Activated naive CD4-positive, alpha-beta T cell treated with anti-CD3 and anti-CD28 coated beads for 36 hours (primary cell): Measurements from ENCODE around the gene LY6G6D. TPM values are rescaled to one million over a fixed set of nuclear protein-coding genes. Genes with fewer than 3 reads are reported as not detected.
A peak's percentile ranks its signal among the peaks of the same experiment; 100 is the strongest.
"Not testable (repeated sequence)": the region's sequence is repeated elsewhere in the genome, so short reads cannot be mapped to it uniquely, and the experiment has no call there.

ENCODE experiments used
- CTCF ChIA-PET: fragments of 350-600 bp; sonication (Branson Sonifier 250); formaldehyde crosslinking; loops from one replicate; lab custom pipeline; 2021; ENCODE audit warnings: antibody characterized with exemption; lab: Charles Lee
- DNase-seq: peaks from one replicate; pipeline ENCODE4 v3.0.0-alpha.2; 2020
- H3K27ac Mint-ChIP-seq: one replicate; pipeline ENCODE4 v1.8.0; 2021; ENCODE audit warnings: mild to moderate bottlenecking, mixed read lengths
- H3K27me3 Mint-ChIP-seq: one replicate; pipeline ENCODE4 v1.8.0; 2021; ENCODE audit warnings: low read depth, mixed read lengths
- H3K36me3 Mint-ChIP-seq: one replicate; pipeline ENCODE4 v1.8.0; 2021; ENCODE audit warnings: low read depth, mixed read lengths
- H3K4me1 Mint-ChIP-seq: one replicate; pipeline ENCODE4 v1.8.0; 2021; ENCODE audit warnings: low read depth, mixed read lengths
- H3K4me3 Mint-ChIP-seq: one replicate; pipeline ENCODE4 v1.8.0; 2021; ENCODE audit warnings: mild to moderate bottlenecking, moderate library complexity, mixed read lengths
- H3K9me3 Mint-ChIP-seq: one replicate; pipeline ENCODE4 v1.8.0; 2021; ENCODE audit warnings: mixed read lengths
- intact Hi-C: fragments of 100-400 bp; cut with micrococcal nuclease; formaldehyde crosslinking; loops from one replicate; pipeline ENCODE4 v1.15.1; 2023
- total RNA-seq, 2 experiments: library from RNA; stranded (reverse); gene quantifications; one replicate each; pipeline ENCODE4 v1.2.3, GENCODE V29; 2021

Gene LY6G6D
- total RNA-seq, 2 experiments from 2014 or later: not detected

DNA sequence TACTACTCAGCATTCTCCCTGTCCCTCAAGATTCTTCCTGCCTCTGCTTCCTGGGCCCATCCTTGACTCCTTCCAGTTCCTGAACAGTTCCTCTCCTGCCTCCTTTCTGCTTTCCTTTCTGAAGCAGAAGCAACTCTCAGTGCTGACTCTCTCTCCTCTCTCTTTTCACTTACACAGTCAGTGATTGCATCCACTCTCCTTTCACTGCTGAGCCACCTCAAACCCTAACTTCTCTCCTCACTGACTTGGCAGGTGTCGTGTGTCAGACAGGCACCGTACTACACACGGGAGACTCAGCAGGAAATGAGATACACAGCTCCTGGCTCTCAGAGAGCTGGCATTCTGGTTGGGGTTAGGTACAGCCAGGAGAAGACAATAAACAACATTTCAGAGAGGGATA lies 17.6 kb upstream of the LY6G6D start:
- Mint-ChIP-seq H3K4me3 (no peak overlapping the region), H3K9me3 (no peaks in the 10 kb centered on the region), H3K4me1 (peaks cover 25% of the 10 kb centered on the region), H3K36me3 (peaks cover 19% of the 10 kb centered on the region), H3K27me3 (no peaks in the 10 kb centered on the region), H3K27ac (peak overlapping the region; percentile 70)
- intact Hi-C loops: no loop called here
- DNase-seq: peak; percentile 32
- CTCF ChIA-PET: no interaction called here

- DNase-seq: no peak
- CTCF ChIA-PET: no interaction called here
- Mint-ChIP-seq H3K4me1 (peaks cover 28% of the 10 kb centered on the region), H3K4me3 (no peak overlapping the region), H3K36me3 (peaks cover 18% of the 10 kb centered on the region), H3K27me3 (no peaks in the 10 kb centered on the region), H3K27ac (no peak overlapping the region), H3K9me3 (no peaks in the 10 kb centered on the region)
- intact Hi-C loops: no loop called here
These were observed 14.3 kb upstream of the LY6G6D start for GRCh38 chr6:31700740-31701401.

DNA sequence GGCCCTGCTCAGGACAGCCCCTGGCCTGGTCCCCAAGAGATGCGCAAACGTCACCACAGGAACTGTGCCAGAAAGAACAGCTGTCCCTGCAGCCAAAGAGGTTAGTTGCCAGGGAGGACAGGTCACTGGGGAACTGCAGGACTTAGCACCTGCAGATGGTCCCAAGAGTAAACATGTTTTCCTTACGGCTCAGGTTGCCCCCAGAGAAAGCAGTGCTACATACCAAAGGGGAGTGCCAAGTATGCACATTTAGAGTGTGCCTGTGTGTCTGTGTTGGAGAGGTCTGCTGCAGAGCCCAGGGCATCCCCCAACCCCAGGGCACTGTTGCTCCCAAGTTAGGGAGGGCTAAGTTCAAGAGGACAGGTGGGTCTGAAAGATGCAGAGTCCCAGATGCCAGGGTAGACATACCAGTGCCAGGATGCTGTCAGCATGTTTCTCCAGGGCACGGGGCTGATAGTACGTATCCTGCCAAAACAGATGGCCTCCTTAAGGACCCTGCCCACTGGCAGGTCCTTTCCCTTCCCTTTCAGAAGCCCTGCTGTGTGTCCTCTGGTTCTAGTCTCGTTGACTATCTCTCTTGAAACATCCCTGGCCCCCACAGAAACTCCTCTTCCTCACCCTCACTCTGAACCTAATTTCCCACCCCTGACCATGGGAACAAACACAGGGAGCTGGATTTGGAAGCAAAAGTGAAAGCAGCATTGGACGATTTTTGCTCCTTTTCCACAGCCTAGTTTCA lies 13.3 kb upstream of the LY6G6D start:
- H3K36me3 Mint-ChIP-seq: peaks cover 13% of the 10 kb centered on the region
- CTCF ChIA-PET: no interaction called here
- peak; percentile 7 for DNase-seq
- H3K27ac Mint-ChIP-seq: peak overlapping the region; percentile 97
- no peaks in the 10 kb centered on the region for H3K27me3 Mint-ChIP-seq
- intact Hi-C loops: no loop called here
- peaks cover 28% of the 10 kb centered on the region for H3K4me1 Mint-ChIP-seq
- peak overlapping the region; percentile 99 for H3K4me3 Mint-ChIP-seq
- no peaks in the 10 kb centered on the region for H3K9me3 Mint-ChIP-seq

DNA sequence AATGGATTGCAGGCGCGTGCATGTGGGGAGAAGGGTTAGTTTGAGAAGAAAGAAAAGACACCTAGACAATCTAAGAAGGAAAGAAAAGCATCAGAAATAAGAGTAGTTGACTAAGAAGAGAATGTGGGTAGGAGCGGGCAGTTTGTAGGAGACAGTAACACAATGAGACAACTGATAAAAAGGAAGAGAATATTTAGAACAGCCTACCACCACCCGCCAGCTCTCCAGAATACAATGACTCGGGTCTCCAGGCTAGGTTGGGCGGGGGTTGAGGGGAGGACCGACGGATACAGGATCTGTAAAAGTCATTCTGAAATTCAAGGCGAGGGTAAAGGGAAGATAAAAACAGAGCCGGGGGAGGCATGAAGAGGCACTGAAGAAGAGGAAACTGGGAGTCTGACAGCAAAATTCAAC lies 12.7 kb upstream of the LY6G6D start:
- DNase-seq: peak; percentile 72
- intact Hi-C loops: no loop called here
- Mint-ChIP-seq H3K9me3 (no peaks in the 10 kb centered on the region), H3K4me1 (peaks cover 26% of the 10 kb centered on the region), H3K36me3 (peaks cover 10% of the 10 kb centered on the region), H3K27me3 (no peaks in the 10 kb centered on the region), H3K27ac (peak overlapping the region; percentile 97), H3K4me3 (peak overlapping the region; percentile 99)
- CTCF ChIA-PET: interaction anchor here (1.1 kb wide), 1 partner anchor 128 kb away, joined by 4 read pairs; no protein-coding TSS in a partner anchor

GRCh38 chr6:31702819-31703716 lies 12.1 kb upstream of the LY6G6D start, which contains the start of gene ABHD16A:
Gene ABHD16A, minus strand, starts transcription at chr6:31703324. Its CDS starts 43 bp downstream, at chr6:31703281.
- Mint-ChIP-seq H3K9me3 (no peaks in the 10 kb centered on the region), H3K4me1 (peaks cover 21% of the 10 kb centered on the region), H3K27me3 (no peaks in the 10 kb centered on the region), H3K27ac (peak within 1 kb of the TSS; percentile 97), H3K4me3 (peak within 1 kb of the TSS; percentile 99), H3K36me3 (peaks cover 5% of the 10 kb centered on the region)
- CTCF ChIA-PET: interaction anchor here (0.8 to 1.1 kb wide), 4 partner anchors 22 to 127 kb away, joined by 3 to 5 read pairs (median 4); partner anchors contain the start of gene LY6G5C
- DNase-seq: peak; percentile 99
- intact Hi-C loops: loop anchor here (1.0 kb wide), 9 partner anchors 35 to 475 kb away; partner anchors contain the start of genes ATF6B, BAG6, NFKBIL1 and PRRC2A

DNA sequence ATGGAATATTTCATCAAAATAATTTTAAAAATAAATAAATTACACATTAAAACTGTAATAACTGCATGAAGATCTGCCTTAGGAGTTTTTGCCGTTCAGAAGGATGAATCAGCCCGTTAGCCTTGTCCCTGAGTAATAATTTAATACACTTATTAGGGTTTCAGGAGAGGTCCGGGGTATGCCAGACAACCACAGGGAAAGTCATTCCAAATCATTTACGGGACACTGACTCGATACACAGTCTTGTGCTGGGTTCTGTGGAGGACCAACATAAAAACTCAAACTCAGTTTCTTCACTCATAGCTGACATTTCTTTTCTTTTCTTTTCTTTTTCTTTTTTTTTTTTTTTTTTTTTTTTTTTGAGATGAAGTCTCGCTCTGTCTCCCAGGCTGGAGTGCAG lies 9.2 kb upstream of the LY6G6D start:
- intact Hi-C loops: no loop called here
- no peak for DNase-seq
- H3K27me3 Mint-ChIP-seq: no peaks in the 10 kb centered on the region
- no peak overlapping the region for H3K27ac Mint-ChIP-seq
- H3K4me1 Mint-ChIP-seq: peaks cover 18% of the 10 kb centered on the region
- H3K4me3 Mint-ChIP-seq: no peak overlapping the region
- CTCF ChIA-PET: interaction anchor here (1.1 kb wide), 1 partner anchor 33 kb away, joined by 3 read pairs; no protein-coding TSS in a partner anchor
- peaks cover 5% of the 10 kb centered on the region for H3K36me3 Mint-ChIP-seq
- H3K9me3 Mint-ChIP-seq: no peaks in the 10 kb centered on the region

DNA sequence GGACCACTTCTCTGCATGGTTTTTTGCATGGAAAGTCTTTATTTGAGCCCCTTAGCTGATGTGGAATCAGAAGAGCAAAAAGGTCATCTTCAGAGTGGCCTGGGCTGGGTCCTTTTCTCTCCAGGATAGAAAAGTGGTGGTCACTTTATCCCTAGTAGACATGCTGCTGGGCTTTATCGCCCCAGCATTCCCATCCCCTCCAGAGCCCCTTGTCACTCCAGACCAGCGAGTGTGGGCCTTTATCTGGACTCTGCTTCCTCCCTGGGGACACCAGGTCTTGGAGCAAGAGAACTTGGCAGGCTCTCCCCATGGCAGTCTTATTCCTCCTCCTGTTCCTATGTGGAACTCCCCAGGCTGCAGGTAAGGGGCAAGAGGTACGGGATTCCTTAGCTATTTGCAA lies 8.5 kb upstream of the LY6G6D start, which contains the start of gene LY6G6F:
LY6G6F (plus strand) TSS at position 268 of the 400 bp plus-strand sequence; CDS start at position 309, 41 bp downstream.
- intact Hi-C loops: no loop called here
- no peak within 1 kb of the TSS for H3K4me3 Mint-ChIP-seq
- CTCF ChIA-PET: interaction anchor here (1.1 kb wide), 1 partner anchor 32 kb away, joined by 3 read pairs; no protein-coding TSS in a partner anchor
- peaks cover 16% of the 10 kb centered on the region for H3K4me1 Mint-ChIP-seq
- H3K9me3 Mint-ChIP-seq: no peaks in the 10 kb centered on the region
- no peaks in the 10 kb centered on the region for H3K27me3 Mint-ChIP-seq
- DNase-seq: no peak
- no peak within 1 kb of the TSS for H3K27ac Mint-ChIP-seq
- peaks cover 5% of the 10 kb centered on the region for H3K36me3 Mint-ChIP-seq

DNA sequence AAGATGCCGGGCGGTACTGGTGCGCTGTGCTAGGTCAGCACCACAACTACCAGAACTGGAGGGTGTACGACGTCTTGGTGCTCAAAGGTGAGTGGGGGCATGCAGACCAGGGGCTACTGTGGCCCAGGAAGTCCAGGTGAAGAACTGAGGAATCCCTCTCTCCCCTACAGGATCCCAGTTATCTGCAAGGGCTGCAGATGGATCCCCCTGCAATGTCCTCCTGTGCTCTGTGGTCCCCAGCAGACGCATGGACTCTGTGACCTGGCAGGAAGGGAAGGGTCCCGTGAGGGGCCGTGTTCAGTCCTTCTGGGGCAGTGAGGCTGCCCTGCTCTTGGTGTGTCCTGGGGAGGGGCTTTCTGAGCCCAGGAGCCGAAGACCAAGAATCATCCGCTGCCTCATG lies 7.4 kb upstream of the LY6G6D start:
- H3K4me3 Mint-ChIP-seq: no peak overlapping the region
- no peak overlapping the region for H3K27ac Mint-ChIP-seq
- no peaks in the 10 kb centered on the region for H3K9me3 Mint-ChIP-seq
- CTCF ChIA-PET: no interaction called here
- no peak for DNase-seq
- H3K36me3 Mint-ChIP-seq: no peaks in the 10 kb centered on the region
- no peaks in the 10 kb centered on the region for H3K27me3 Mint-ChIP-seq
- peaks cover 8% of the 10 kb centered on the region for H3K4me1 Mint-ChIP-seq
- intact Hi-C loops: no loop called here

DNA sequence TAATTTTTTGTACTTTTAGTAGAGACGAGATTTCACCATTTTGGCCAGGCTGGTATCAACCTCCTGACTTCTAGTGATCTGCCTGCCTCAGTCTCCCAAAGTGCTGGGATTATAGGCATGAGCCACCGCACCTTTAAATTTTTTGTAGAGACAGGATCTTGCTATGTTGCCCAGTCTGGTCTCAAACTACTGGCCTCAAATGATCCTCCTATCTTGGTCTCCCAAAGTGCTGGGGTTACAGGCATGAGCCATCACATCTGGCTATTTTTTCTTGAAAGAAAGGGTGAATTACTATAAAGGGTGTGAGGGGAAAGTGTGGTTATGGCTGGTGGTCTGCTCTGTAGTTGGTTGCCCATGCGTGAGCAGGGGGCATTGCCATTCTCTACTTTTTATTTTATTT lies 6.9 kb upstream of the LY6G6D start:
- DNase-seq: no peak
- Mint-ChIP-seq H3K4me3 (no peak overlapping the region), H3K27me3 (no peaks in the 10 kb centered on the region), H3K9me3 (no peaks in the 10 kb centered on the region), H3K4me1 (peaks cover 8% of the 10 kb centered on the region), H3K27ac (no peak overlapping the region), H3K36me3 (no peaks in the 10 kb centered on the region)
- CTCF ChIA-PET: no interaction called here
- intact Hi-C loops: no loop called here

- H3K9me3 Mint-ChIP-seq, H3K27ac Mint-ChIP-seq, H3K4me1 Mint-ChIP-seq, H3K4me3 Mint-ChIP-seq, DNase-seq, H3K27me3 Mint-ChIP-seq, intact Hi-C loops, H3K36me3 Mint-ChIP-seq: not testable (repeated sequence)
- CTCF ChIA-PET: interaction anchor here (0.6 kb wide), 1 partner anchor 243 kb away, joined by 3 read pairs; no protein-coding TSS in a partner anchor
These were observed 6.0 kb upstream of the LY6G6D start for GRCh38 chr6:31709157-31709556.

DNA sequence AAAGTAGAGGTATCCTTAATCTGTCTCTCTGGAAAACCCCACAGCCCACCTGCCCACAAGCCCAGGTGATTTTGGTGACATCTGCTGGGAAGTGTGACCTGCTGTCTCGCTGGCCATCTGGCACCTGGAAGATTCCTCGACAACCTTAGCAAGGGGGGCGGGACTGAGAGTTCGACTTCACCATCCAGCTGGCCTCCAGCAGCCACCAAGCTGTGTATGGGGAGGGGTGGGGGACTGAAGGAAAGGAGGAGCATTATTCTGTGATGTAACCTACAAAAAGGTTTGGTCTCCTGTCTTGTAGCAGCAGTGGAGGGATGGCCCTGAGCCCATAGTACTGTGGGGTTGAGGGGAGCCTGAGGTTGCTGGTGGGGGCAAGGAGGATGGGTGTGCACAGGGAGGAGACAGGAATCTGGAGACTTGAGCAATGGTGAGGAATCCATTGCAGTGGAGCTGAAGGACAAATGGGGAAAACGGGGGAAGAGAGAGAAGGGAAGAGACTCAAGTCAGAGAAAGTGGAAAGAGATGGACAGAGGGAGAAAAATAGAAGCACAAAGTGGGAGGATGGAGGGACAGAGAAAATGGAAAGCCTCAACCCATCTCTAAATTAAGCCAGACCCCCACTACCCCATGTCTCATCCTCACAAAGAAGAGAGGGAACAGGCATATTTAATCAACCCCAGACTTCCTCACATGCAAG lies 4.5 kb upstream of the LY6G6D start:
- Mint-ChIP-seq H3K27ac (no peak overlapping the region), H3K27me3 (no peaks in the 10 kb centered on the region), H3K4me1 (peaks cover 8% of the 10 kb centered on the region), H3K9me3 (no peaks in the 10 kb centered on the region), H3K36me3 (no peaks in the 10 kb centered on the region), H3K4me3 (no peak overlapping the region)
- CTCF ChIA-PET: interaction anchor here (0.6 to 1.1 kb wide), 4 partner anchors 19 to 1653 kb away, joined by 3 to 4 read pairs (median 3); no protein-coding TSS in a partner anchor
- intact Hi-C loops: no loop called here
- no peak for DNase-seq
